Tibial artery (tissue), 4 donors: ENCODE results near the gene IKZF5.

ENCODE experiments used
- DNase-seq, 2 donors: peaks; one replicate each; pipeline ENCODE4 v3.0.0-alpha.2; 2019
- H3K27ac ChIP-seq, 2 donors: fragments of 200-600 bp; sonication (generic) in 1 of 2; 1 replicate in 1 of 2; 2 replicates in 1 of 2; pipeline ENCODE4 v1.5.1; 2018 to 2019; ENCODE audit warnings: mild to moderate bottlenecking in 1 of 2
- H3K27me3 ChIP-seq, 2 donors: fragments of 200-600 bp; sonication (generic) in 1 of 2; one replicate each; pipeline versions ENCODE4 v1.5.1 to v1.6.0; 2016 to 2019
- H3K36me3 ChIP-seq, 3 donors: fragments of 200-600 bp; sonication (generic) in 2 of 3; one replicate each; pipeline ENCODE4 v1.5.1; 2016 to 2019; ENCODE audit warnings: mild to moderate bottlenecking in 2 of 3
- H3K4me1 ChIP-seq, 4 donors: fragments of 200-600 bp; sonication (generic) in 2 of 4; 1 replicate in 3 of 4; 2 replicates in 1 of 4; pipeline ENCODE4 v1.5.1; 2016 to 2019
- H3K4me3 ChIP-seq, 2 donors: fragments of 200-600 bp; sonication (generic) in 1 of 2; 1 replicate in 1 of 2; 2 replicates in 1 of 2; pipeline ENCODE4 v1.5.1; 2018 to 2019; ENCODE audit warnings: mild to moderate bottlenecking in 2 of 2
- H3K9me3 ChIP-seq, 3 donors: fragments of 200-600 bp; sonication (generic) in 1 of 3; one replicate each; pipeline ENCODE4 v1.5.1; 2016 to 2019
- CTCF ChIP-seq, 2 experiments: fragments of 200-600 bp in 1 of 2; fragments of 450-650 bp in 1 of 2; IDR thresholded peaks; one replicate each; pipeline ENCODE4 v1.5.1; 2017 to 2019; ENCODE audit warnings: antibody characterized with exemption in 2 of 2, mild to moderate bottlenecking in 1 of 2, moderate library complexity in 1 of 2
- intact Hi-C: fragments of 100-400 bp; cut with DNase I; formaldehyde crosslinking; loops from one replicate; pipeline ENCODE4 v1.15.0; 2023; ENCODE audit warnings: low total_unique reads

The IKZF5 gene

GRCh38 chr10:123019941-123020703, 11.5 kb upstream of the IKZF5 start:
- Histone ChIP-seq H3K4me1 (peaks cover 0 to 4% (median 0%) of the 10 kb centered on the region in 4 donors), H3K27me3 (no peaks in the 10 kb centered on the region), H3K4me3 (no peak overlapping the region), H3K36me3 (no peaks in the 10 kb centered on the region), H3K27ac (no peak overlapping the region), H3K9me3 (no peaks in the 10 kb centered on the region)
- DNase-seq, result no peak
- no peak for TF ChIP-seq CTCF (IDR thresholded peaks at IDR 0.05)
- intact Hi-C loops, result loop anchor here (10.0 kb wide), 1 partner anchor 65 kb away; the partner anchor contains the start of gene C10orf88

DNA sequence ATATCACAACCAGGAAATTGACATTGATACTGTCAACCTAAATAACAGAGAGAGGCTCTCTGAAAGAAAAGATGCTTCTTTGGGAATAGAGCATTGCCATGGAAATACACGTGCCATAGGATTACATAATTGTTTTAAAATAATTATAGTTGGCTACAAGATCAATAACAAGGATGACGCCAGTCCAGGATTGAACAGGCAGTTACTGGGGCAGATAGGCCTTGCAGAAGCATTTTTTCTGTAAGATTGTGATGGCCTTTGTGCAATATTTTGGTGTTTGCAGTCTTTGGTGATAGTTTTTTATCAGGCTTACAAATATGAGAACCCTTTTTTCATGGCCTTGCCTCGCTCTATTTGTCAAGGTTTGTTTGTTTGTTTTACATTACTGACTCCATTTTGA, 10.7 kb upstream of the IKZF5 start:
- Histone ChIP-seq H3K27ac (no peak overlapping the region), H3K9me3 (no peaks in the 10 kb centered on the region), H3K27me3 (no peaks in the 10 kb centered on the region), H3K4me3 (no peak overlapping the region), H3K36me3 (no peaks in the 10 kb centered on the region), H3K4me1 (peaks cover 0 to 4% (median 0%) of the 10 kb centered on the region in 4 donors)
- intact Hi-C loops, result loop anchor here (10.0 kb wide), 1 partner anchor 64 kb away; the partner anchor contains the start of gene C10orf88
- no peak for DNase-seq
- TF ChIP-seq CTCF (IDR thresholded peaks at IDR 0.05), result no peak

GRCh38 chr10:123018531-123018930, 9.9 kb upstream of the IKZF5 start:
- Histone ChIP-seq H3K4me3 (no peak overlapping the region), H3K27ac (no peak overlapping the region), H3K9me3 (no peaks in the 10 kb centered on the region), H3K27me3 (no peaks in the 10 kb centered on the region), H3K36me3 (no peaks in the 10 kb centered on the region), H3K4me1 (peaks cover 0 to 4% (median 0%) of the 10 kb centered on the region in 4 donors)
- no peak for DNase-seq
- no peak for TF ChIP-seq CTCF (IDR thresholded peaks at IDR 0.05)
- intact Hi-C loops, result loop anchor here (10.0 kb wide), 1 partner anchor 64 kb away; the partner anchor contains the start of gene C10orf88

- no peaks in the 10 kb centered on the region for H3K9me3 ChIP-seq
- H3K36me3 ChIP-seq, result peaks cover 0 to 2% (median 0%) of the 10 kb centered on the region in 3 donors
- no peak for TF ChIP-seq CTCF (IDR thresholded peaks at IDR 0.05)
- no peaks in the 10 kb centered on the region for H3K27me3 ChIP-seq
- H3K4me3 ChIP-seq, result no peak overlapping the region
- DNase-seq, result no peak
- peaks cover 0 to 4% (median 0%) of the 10 kb centered on the region in 4 donors for H3K4me1 ChIP-seq
- intact Hi-C loops, result loop anchor here (10.0 kb wide), 1 partner anchor 63 kb away; the partner anchor contains the start of gene C10orf88
- no peak overlapping the region for H3K27ac ChIP-seq
These were observed 9.0 kb upstream of the IKZF5 start for GRCh38 chr10:123017421-123018165.

DNA sequence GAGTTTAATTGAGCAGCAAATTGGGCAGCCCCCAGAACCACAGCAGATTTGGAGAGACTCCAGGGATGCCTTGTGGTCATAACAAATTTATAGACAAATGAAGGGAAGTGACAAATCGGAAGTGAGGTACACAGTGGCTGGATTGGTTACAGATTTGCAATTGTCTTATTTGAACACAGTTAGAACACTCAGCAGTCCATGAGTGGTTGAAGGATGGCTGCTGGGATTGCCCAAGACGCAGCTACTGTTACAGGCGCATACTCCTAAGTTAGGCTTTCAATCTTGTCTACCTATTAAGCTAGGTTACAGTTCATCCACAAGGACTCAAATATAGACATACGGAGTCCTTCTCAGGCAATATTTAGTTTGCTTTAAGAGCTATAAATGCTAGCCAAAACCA, 7.6 kb upstream of the IKZF5 start:
- intact Hi-C loops, result loop anchor here (10.0 kb wide), 1 partner anchor 61 kb away; the partner anchor contains the start of gene C10orf88
- no peaks in the 10 kb centered on the region for H3K27me3 ChIP-seq
- TF ChIP-seq CTCF (IDR thresholded peaks at IDR 0.05), result no peak
- DNase-seq, result no peak
- peaks cover 0 to 4% (median 0%) of the 10 kb centered on the region in 4 donors for H3K4me1 ChIP-seq
- H3K4me3 ChIP-seq, result no peak overlapping the region
- no peaks in the 10 kb centered on the region for H3K9me3 ChIP-seq
- peaks cover 0 to 4% (median 0%) of the 10 kb centered on the region in 3 donors for H3K36me3 ChIP-seq
- H3K27ac ChIP-seq, result no peak overlapping the region
